Fibroblast of skin of right quadriceps (primary cell): Measurements from ENCODE around the gene CHID1.

Source experiments
- DNase-seq: peaks from one replicate; pipeline ENCODE4 v3.0.0-alpha.2; 2013

The CHID1 gene

GRCh38 chr11:862081-862661 lies 48.4 kb downstream of the CHID1 start:
- no peak for DNase-seq

GRCh38 chr11:861105-861479 lies 49.5 kb downstream of the CHID1 start:
- no peak for DNase-seq

GRCh38 chr11:860234-861104 lies 50.1 kb downstream of the CHID1 start:
- no peak for DNase-seq

GRCh38 chr11:859394-860131 lies 51.0 kb downstream of the CHID1 start:
- DNase-seq = peak; percentile 78

GRCh38 chr11:858762-859339 lies 51.8 kb downstream of the CHID1 start:
- no peak for DNase-seq

- DNase-seq = no peak
Measured at GRCh38 chr11:858053-858761, 52.4 kb downstream of the CHID1 start.

GRCh38 chr11:856397-856796 lies 54.2 kb downstream of the CHID1 start:
- DNase-seq = no peak

- DNase-seq = no peak
Measured at GRCh38 chr11:855796-856195, 54.8 kb downstream of the CHID1 start.

- no peak for DNase-seq
Measured at GRCh38 chr11:855330-855674, 55.3 kb downstream of the CHID1 start.

- no peak for DNase-seq
Measured at GRCh38 chr11:854601-855329, 55.8 kb downstream of the CHID1 start.

GRCh38 chr11:853682-854448 lies 56.7 kb downstream of the CHID1 start:
- no peak for DNase-seq

GRCh38 chr11:852762-853161 lies 57.8 kb downstream of the CHID1 start:
- no peak for DNase-seq

GRCh38 chr11:850775-851763 lies 59.5 kb downstream of the CHID1 start:
- DNase-seq = no peak

- DNase-seq = no peak
Measured at GRCh38 chr11:849951-850774, 60.4 kb downstream of the CHID1 start.

- no peak for DNase-seq
Measured at GRCh38 chr11:849104-849824, 61.3 kb downstream of the CHID1 start.

- no peak for DNase-seq
Measured at GRCh38 chr11:848380-848931, 62.2 kb downstream of the CHID1 start.

GRCh38 chr11:847876-848275 lies 62.7 kb downstream of the CHID1 start:
- DNase-seq = no peak

GRCh38 chr11:846496-847098 lies 64.0 kb downstream of the CHID1 start:
- DNase-seq = no peak
